H1 (cell line): ENCODE data around the gene PAX7. TPM values are rescaled to one million over a fixed set of nuclear protein-coding genes. Genes with fewer than 3 reads are reported as not detected.

ENCODE experiments used
- CBX5 ChIP-seq: fragments of 300-800, 300-1000 bp; sonication (generic); IDR thresholded peaks from 2 replicates; pipeline ENCODE4 v1.7.1; 2016; ENCODE audit warnings: antibody characterized with exemption, low read length, low read depth
- CHD1 ChIP-seq: IDR thresholded peaks from 2 replicates; pipeline ENCODE4 v1.6.1; 2012; ENCODE audit warnings: low read depth, low read length, improper control_type of control experiment
- E2F6 ChIP-seq: IDR thresholded peaks from 2 replicates; pipeline ENCODE4 v1.6.1; 2012; ENCODE audit warnings: inconsistent platforms
- EZH2 ChIP-seq: fragments of 200-600 bp; sonication (generic); IDR thresholded peaks from 2 replicates; pipeline ENCODE4 v1.7.1; 2012; ENCODE audit warnings: low read depth, mild to moderate bottlenecking, moderate library complexity, low read length, inconsistent platforms; ENCODE audit not compliant: severe bottlenecking
- GTF2F1 ChIP-seq: IDR thresholded peaks from 2 replicates; pipeline ENCODE4 v1.6.1; 2012; ENCODE audit warnings: low read depth, low read length, improper control_type of control experiment, borderline replicate concordance
- RNF2 ChIP-seq: fragments of 200-900, 300-1000 bp; sonication (generic); IDR thresholded peaks from 2 replicates; pipeline ENCODE4 v1.7.1; 2016; ENCODE audit warnings: borderline replicate concordance, low read depth, mild to moderate bottlenecking, antibody characterized with exemption, low read length; ENCODE audit not compliant: poor library complexity, severe bottlenecking; ENCODE audit errors: missing control alignments
- RXRA ChIP-seq: IDR thresholded peaks from 2 replicates; pipeline ENCODE4 v1.6.1; 2011; ENCODE audit warnings: low read depth, mild to moderate bottlenecking, low read length, moderate library complexity; ENCODE audit not compliant: insufficient read depth
- SUZ12 ChIP-seq: fragments of 200-600 bp; sonication (generic); IDR thresholded peaks from 2 replicates; pipeline ENCODE4 v1.6.1; 2012; ENCODE audit warnings: mild to moderate bottlenecking, inconsistent platforms, low read length, moderate library complexity, mixed read lengths
- TBP ChIP-seq: IDR thresholded peaks from 2 replicates; pipeline ENCODE4 v1.6.1; 2011; ENCODE audit warnings: low read depth, low read length, improper control_type of control experiment
- ZNF274 ChIP-seq: IDR thresholded peaks from 2 replicates; pipeline ENCODE4 v1.7.0; 2012; ENCODE audit warnings: low read length, borderline replicate concordance; ENCODE audit errors: extremely low read depth
- polyA plus RNA-seq, 7 experiments: library from polyadenylated mRNA; depleted of rRNA in 3 of 7; stranded (reverse) in 5 of 7; unstranded in 2 of 7; fragments of >200 nt in 5 of 7; fragments of 200-250 nt in 2 of 7; gene quantifications; 1 replicate in 5 of 7; 2 replicates in 1 of 7; 4 replicates in 1 of 7; pipeline versions ENCODE4 v1.2.1 to v1.2.3, GENCODE V29; 2011 to 2013; ENCODE audit warnings: missing spikeins in 2 of 7, mixed read lengths in 2 of 7
- total RNA-seq: library from RNA; stranded (reverse); fragmentation: NEBNext Ultra II Directional; extraction: Animal tissue kit (Norgen Biotek cat#: 25700); gene quantifications from 2 replicates; pipeline ENCODE4 v1.2.1, GENCODE V29; 2021

Gene PAX7
- total and polyA plus RNA-seq, 2 of the 8 experiments (the other 6 are each of a cell fraction or from before 2014, with no cell fraction given), result not detected

- TF ChIP-seq EZH2, result peak; percentile 75
- no peak for TF ChIP-seq RXRA
- peak; percentile 81 for TF ChIP-seq RNF2
- no peak for TF ChIP-seq CBX5
- TF ChIP-seq E2F6, result no peak
- peak; percentile 14 for TF ChIP-seq SUZ12
- no peak for TF ChIP-seq TBP
- TF ChIP-seq ZNF274, result no peak
- no peak for TF ChIP-seq CHD1
- TF ChIP-seq GTF2F1, result no peak
Observed at GRCh38 chr1:18644973-18645746, 14.5 kb downstream of the PAX7 start (continued).
